Chondrocyte (in vitro differentiated cells): Measurements from ENCODE around the gene GAS2. TPM values are rescaled to one million over a fixed set of nuclear protein-coding genes. Genes with fewer than 3 reads are reported as not detected.

Experiments used
- DNase-seq: peaks from one replicate; pipeline ENCODE4 v3.0.0; 2021; ENCODE audit warnings: mixed read lengths, low spot score
- H3K27ac Mint-ChIP-seq: one replicate; pipeline ENCODE4 v1.8.0; 2021; ENCODE audit warnings: mild to moderate bottlenecking, moderate library complexity, mixed read lengths; ENCODE audit not compliant: unreplicated experiment
- H3K27me3 Mint-ChIP-seq: 2 replicates; pipeline ENCODE4 v1.8.0; 2021; ENCODE audit warnings: low read depth, mixed read lengths
- H3K36me3 Mint-ChIP-seq: 2 replicates; pipeline ENCODE4 v1.8.0; 2021; ENCODE audit warnings: low read depth, mixed read lengths
- H3K4me1 Mint-ChIP-seq: 2 replicates; pipeline ENCODE4 v1.8.0; 2021; ENCODE audit warnings: low read depth, mild to moderate bottlenecking, mixed read lengths
- H3K4me3 Mint-ChIP-seq: one replicate; pipeline ENCODE4 v1.8.0; 2021; ENCODE audit warnings: mild to moderate bottlenecking, moderate library complexity, mixed read lengths; ENCODE audit not compliant: unreplicated experiment
- H3K9me3 Mint-ChIP-seq: 2 replicates; pipeline ENCODE4 v1.8.0; 2021; ENCODE audit warnings: low read depth, mixed read lengths
- total RNA-seq: library from RNA; stranded (reverse); gene quantifications from 3 replicates; pipeline ENCODE4 v1.2.1, GENCODE V29; 2021
- TF ChIP-seq, protein P1 (sequence below): fragments of 200-600 bp; sonication (generic); IDR thresholded peaks from 2 replicates; pipeline ENCODE4 v1.5.0; 2021; ENCODE audit warnings: antibody characterized with exemption, mild to moderate bottlenecking, moderate library complexity

GAS2 gene
- total RNA-seq, 1 donor from 2014 or later = 1.7 TPM

DNA sequence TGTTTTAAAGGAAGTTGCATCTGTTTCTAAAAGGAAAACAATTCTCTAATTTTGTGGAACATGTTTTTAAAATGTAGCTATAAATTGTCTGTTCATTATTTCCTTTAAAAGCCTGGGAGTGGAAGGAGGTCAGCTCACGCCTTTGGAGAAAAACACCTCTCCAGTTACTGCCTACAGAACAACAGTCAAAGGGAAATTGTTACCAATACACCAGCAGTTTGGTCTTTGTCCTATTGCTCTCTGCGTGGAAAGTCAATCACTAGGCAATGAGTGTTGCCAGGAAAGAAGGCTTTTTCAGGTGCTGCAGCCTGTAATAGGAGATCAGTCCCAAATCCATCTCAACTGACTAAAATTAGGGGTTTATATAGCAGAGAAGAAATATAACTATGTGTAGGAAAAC lies 141.0 kb downstream of the GAS2 start:
- Mint-ChIP-seq H3K27ac (no peak overlapping the region), H3K4me3 (no peak overlapping the region), H3K4me1 (no peaks in the 10 kb centered on the region), H3K36me3 (no peaks in the 10 kb centered on the region), H3K9me3 (peaks cover 4% of the 10 kb centered on the region), H3K27me3 (no peaks in the 10 kb centered on the region)
- TF ChIP-seq, protein P1, sequence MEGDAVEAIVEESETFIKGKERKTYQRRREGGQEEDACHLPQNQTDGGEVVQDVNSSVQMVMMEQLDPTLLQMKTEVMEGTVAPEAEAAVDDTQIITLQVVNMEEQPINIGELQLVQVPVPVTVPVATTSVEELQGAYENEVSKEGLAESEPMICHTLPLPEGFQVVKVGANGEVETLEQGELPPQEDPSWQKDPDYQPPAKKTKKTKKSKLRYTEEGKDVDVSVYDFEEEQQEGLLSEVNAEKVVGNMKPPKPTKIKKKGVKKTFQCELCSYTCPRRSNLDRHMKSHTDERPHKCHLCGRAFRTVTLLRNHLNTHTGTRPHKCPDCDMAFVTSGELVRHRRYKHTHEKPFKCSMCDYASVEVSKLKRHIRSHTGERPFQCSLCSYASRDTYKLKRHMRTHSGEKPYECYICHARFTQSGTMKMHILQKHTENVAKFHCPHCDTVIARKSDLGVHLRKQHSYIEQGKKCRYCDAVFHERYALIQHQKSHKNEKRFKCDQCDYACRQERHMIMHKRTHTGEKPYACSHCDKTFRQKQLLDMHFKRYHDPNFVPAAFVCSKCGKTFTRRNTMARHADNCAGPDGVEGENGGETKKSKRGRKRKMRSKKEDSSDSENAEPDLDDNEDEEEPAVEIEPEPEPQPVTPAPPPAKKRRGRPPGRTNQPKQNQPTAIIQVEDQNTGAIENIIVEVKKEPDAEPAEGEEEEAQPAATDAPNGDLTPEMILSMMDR = no peak
- DNase-seq = no peak

DNA sequence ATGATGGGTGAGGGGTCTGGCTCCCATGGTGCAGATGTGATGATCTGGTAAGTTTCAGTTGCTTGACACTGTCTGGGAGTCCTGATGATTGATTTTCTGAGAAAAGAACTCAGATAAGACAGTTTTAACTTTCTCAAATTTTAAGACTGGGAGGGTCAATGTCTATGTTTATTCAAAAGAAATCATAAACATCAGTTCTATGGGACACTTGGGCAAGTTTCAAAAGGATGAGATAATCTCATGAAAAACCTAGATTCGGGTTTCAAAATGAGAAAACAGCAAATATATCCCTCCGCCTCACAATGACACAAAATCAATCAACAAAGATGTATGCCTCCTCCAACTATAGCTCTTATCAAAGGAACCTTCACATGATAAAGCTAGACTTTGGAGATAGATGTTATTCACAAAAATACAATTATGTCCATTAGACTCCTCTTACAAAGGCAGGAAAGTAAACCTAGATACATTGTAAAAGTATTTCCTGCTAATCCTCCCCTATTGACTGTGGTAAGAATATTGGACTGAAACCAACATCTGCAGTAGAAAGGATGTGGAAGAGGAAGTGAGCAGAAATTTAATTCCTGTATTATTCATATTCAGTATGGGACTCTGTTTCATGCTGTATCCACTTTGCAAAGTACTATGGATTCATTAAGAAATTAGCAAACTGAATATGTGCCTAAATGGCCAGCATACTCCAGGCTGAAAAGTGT lies 141.6 kb downstream of the GAS2 start:
- H3K9me3 Mint-ChIP-seq = peaks cover 4% of the 10 kb centered on the region
- TF ChIP-seq, protein P1 = no peak
- DNase-seq = no peak
- H3K27me3 Mint-ChIP-seq = no peaks in the 10 kb centered on the region
- H3K27ac Mint-ChIP-seq = no peak overlapping the region
- no peak overlapping the region for H3K4me3 Mint-ChIP-seq
- H3K36me3 Mint-ChIP-seq = no peaks in the 10 kb centered on the region
- no peaks in the 10 kb centered on the region for H3K4me1 Mint-ChIP-seq

DNA sequence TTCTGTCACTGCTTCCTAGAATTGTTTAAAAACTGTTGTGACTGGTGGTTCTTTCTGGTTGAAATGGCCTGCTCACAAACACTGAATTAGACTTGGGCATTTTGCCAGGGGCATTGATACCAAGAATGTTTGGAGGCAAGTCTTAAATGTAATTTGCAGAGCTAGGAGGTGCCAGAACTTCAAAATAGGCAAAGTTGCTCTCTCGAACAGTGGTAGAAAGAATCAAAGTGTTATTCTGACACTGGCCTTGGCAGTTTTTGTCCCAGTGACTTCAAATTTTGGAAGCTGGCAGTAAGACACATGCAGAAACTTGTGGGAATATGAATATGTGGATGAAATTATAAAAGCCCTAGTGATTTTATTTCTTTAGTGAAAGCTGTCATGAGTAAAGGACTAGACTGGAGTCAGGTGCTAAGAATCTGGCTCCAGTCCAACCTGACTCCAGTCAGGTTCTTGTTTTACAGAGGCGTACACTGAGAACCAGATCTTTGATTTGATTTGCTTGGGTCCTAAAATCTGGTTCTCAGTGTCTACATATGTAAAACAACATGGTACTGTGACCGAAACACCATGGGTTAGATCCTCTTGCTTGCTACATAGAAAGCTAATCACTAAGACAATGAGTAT lies 142.3 kb downstream of the GAS2 start:
- Mint-ChIP-seq H3K27ac (no peak overlapping the region), H3K4me1 (no peaks in the 10 kb centered on the region), H3K36me3 (no peaks in the 10 kb centered on the region), H3K27me3 (no peaks in the 10 kb centered on the region), H3K4me3 (no peak overlapping the region), H3K9me3 (peaks cover 4% of the 10 kb centered on the region)
- TF ChIP-seq, protein P1 = no peak
- DNase-seq = no peak

DNA sequence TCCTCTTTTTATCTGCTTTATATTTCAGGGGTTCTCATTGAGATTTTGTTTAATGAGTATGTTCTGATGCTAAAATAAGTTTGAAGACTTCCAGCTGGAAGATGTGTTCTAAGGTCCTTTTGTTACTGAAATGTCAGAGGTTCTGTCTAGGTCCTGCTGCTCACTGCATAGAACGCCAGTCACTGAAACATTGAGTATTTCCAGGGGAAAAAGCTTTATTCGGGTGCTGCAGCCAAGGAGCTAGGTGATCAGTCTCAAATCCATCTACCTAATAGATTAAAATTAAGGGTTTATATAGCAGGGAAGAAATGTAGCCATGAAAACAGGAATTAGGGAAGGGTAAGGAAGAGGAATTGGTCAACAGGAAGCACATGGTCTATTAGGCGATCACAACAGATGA lies 143.5 kb downstream of the GAS2 start:
- Mint-ChIP-seq H3K27ac (no peak overlapping the region), H3K4me1 (no peaks in the 10 kb centered on the region), H3K36me3 (no peaks in the 10 kb centered on the region), H3K4me3 (no peak overlapping the region), H3K9me3 (peaks cover 4% of the 10 kb centered on the region), H3K27me3 (no peaks in the 10 kb centered on the region)
- TF ChIP-seq, protein P1 = no peak
- DNase-seq = no peak

DNA sequence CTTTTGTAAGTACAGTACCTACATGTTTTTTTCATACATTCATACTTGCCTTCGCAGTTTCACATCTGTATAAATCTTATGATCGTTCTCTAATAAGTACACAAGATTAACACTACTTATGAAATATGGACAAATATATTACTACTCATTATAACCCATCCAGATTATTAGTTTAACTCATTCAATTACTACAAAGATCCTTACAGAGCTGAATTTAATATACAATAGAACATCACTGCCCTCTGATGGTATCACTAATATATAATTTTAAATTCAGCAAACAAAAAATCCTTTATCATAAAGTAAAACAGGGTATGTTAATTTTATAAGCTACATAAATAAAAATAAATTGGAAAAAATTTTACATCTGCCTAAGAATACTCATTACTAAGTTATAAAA lies 155.8 kb downstream of the GAS2 start:
- no peaks in the 10 kb centered on the region for H3K4me1 Mint-ChIP-seq
- no peaks in the 10 kb centered on the region for H3K9me3 Mint-ChIP-seq
- no peak overlapping the region for H3K27ac Mint-ChIP-seq
- no peaks in the 10 kb centered on the region for H3K27me3 Mint-ChIP-seq
- peaks cover 2% of the 10 kb centered on the region for H3K36me3 Mint-ChIP-seq
- TF ChIP-seq, protein P1 = peak; percentile 18
- DNase-seq = no peak
- no peak overlapping the region for H3K4me3 Mint-ChIP-seq
